GM12878 (cell line): ENCODE measurements around the gene GON7. TPM values are rescaled to one million over a fixed set of nuclear protein-coding genes. Genes with fewer than 3 reads are reported as not detected.

Source experiments
- ATAC-seq: fragments of 200-7000 bp; cut with Tn5 transposase; 3 replicates; pipeline ENCODE4 v1.9.1; 2020; ENCODE audit warnings: mild to moderate bottlenecking, moderate library complexity
- BruUV-seq: library from RNA; stranded (reverse); fragments of 400-500 nt; replicated peaks from 2 replicates; lab custom pipeline; 2021; lab: Mats Ljungman, UMichigan
- CTCF ChIA-PET: fragments of 300-600 bp; sonication (Branson Sonifier 250); formaldehyde crosslinking; extraction: SDS; loops from one replicate; lab custom pipeline; 2021; ENCODE audit warnings: inconsistent platforms; lab: Yijun Ruan, JAX
- POLR2A ChIA-PET: fragments of 350-600 bp; formaldehyde crosslinking; extraction: SDS; loops from one replicate; lab custom pipeline; 2021; ENCODE audit warnings: inconsistent platforms; lab: Charles Lee
- RAD21 ChIA-PET: fragments of 300-600 bp; sonication (Branson Sonifier 250); formaldehyde crosslinking; loops from one replicate; lab custom pipeline; 2023; ENCODE audit warnings: antibody characterized with exemption; ENCODE audit not compliant: unreplicated experiment; lab: Charles Lee
- SMC1A ChIA-PET: fragments of 300-600 bp; sonication (Branson Sonifier 250); formaldehyde crosslinking; loops from one replicate; lab custom pipeline; 2023; ENCODE audit not compliant: unreplicated experiment, uncharacterized antibody; lab: Charles Lee
- DNase-seq: peaks from one replicate; pipeline ENCODE4 v3.0.0-alpha.2; 2011; ENCODE audit warnings: low read depth, low spot score
- FAIRE-seq: peaks from 3 replicates; lab custom pipeline; 2011; peaks lifted over from hg19 to GRCh38; lab: Jason Lieb, UNC
- H2AFZ ChIP-seq: 2 replicates; pipeline ENCODE4 v1.6.0; 2011; ENCODE audit warnings: low read depth, low read length, control low read depth; ENCODE audit not compliant: control insufficient read depth
- H3K27ac ChIP-seq: 2 replicates; pipeline ENCODE4 v1.5.1; 2011; ENCODE audit warnings: control low read depth; ENCODE audit not compliant: control insufficient read depth, insufficient read depth
- H3K27me3 ChIP-seq, 2 experiments: replicated peaks in 1 of 2; 2 replicates each; pipeline versions ENCODE4 v1.6.0 to v1.6.1; 2011; ENCODE audit warnings: low read length in 1 of 2; ENCODE audit not compliant: control insufficient read depth in 2 of 2, insufficient read depth in 2 of 2
- H3K36me3 ChIP-seq, 2 experiments: 2 replicates each; pipeline ENCODE4 v1.5.1; 2011; ENCODE audit warnings: low read length in 1 of 2; ENCODE audit not compliant: control insufficient read depth in 2 of 2, insufficient read depth in 2 of 2
- H3K4me1 ChIP-seq: 2 replicates; pipeline ENCODE4 v1.6.1; 2011; ENCODE audit warnings: mild to moderate bottlenecking, low read length, moderate library complexity, mixed read lengths; ENCODE audit not compliant: control insufficient read depth, insufficient read depth
- H3K4me2 ChIP-seq: 2 replicates; pipeline ENCODE4 v1.6.0; 2011; ENCODE audit warnings: control low read depth; ENCODE audit not compliant: control insufficient read depth, insufficient read depth
- H3K4me3 ChIP-seq: fragments of 200-600 bp; sonication (generic); 2 replicates; pipeline ENCODE4 v1.5.1; 2016
- H3K79me2 ChIP-seq: 2 replicates; pipeline ENCODE4 v1.6.0; 2011; ENCODE audit warnings: low read length; ENCODE audit not compliant: control insufficient read depth, insufficient read depth
- H3K9ac ChIP-seq: 2 replicates; pipeline ENCODE4 v1.8.0; 2011; ENCODE audit warnings: low read length, control low read depth, mixed read lengths; ENCODE audit not compliant: control insufficient read depth, insufficient read depth
- H3K9me3 ChIP-seq: replicated peaks from 3 replicates; pipeline ENCODE4 v1.5.1; 2011; ENCODE audit warnings: mild to moderate bottlenecking, low read length; ENCODE audit not compliant: control insufficient read depth, insufficient read depth
- H4K20me1 ChIP-seq: 2 replicates; pipeline ENCODE4 v1.6.0; 2011; ENCODE audit not compliant: control insufficient read depth, insufficient read depth
- ETV6 ChIP-seq, 2 experiments: fragments of 450-650 bp in 1 of 2; IDR thresholded peaks in 1 of 2; conservative IDR thresholded peaks in 1 of 2; 2 replicates each; pipeline ENCODE4 v1.6.1; 2014; ENCODE audit warnings: antibody characterized with exemption in 1 of 2, borderline replicate concordance in 1 of 2, low read depth in 1 of 2, mild to moderate bottlenecking in 1 of 2, moderate library complexity in 1 of 2
- GABPA ChIP-seq: IDR thresholded peaks from 2 replicates; pipeline ENCODE4 v1.6.1; 2014; ENCODE audit warnings: antibody characterized with exemption, low read depth, mild to moderate bottlenecking, inconsistent platforms
- HCFC1 ChIP-seq: fragments of 150-350 bp; IDR thresholded peaks from 2 replicates; pipeline ENCODE4 v1.6.1; 2014; ENCODE audit warnings: low read length
- HDAC6 ChIP-seq: fragments of 200-600 bp; sonication (generic); IDR thresholded peaks from one replicate; pipeline ENCODE4 v1.8.0; 2017; ENCODE audit warnings: antibody characterized with exemption; ENCODE audit not compliant: unreplicated experiment
- IKZF1 ChIP-seq: fragments of 450-650 bp; conservative IDR thresholded peaks from 2 replicates; pipeline ENCODE4 v1.6.1; 2017; ENCODE audit warnings: antibody characterized with exemption, mild to moderate bottlenecking
- KAT2A ChIP-seq: conservative IDR thresholded peaks from 2 replicates; pipeline ENCODE4 v1.6.1; 2011; ENCODE audit warnings: low read depth, low read length; ENCODE audit not compliant: control insufficient read depth
- MEF2B ChIP-seq: fragments of 450-650 bp; IDR thresholded peaks from 2 replicates; pipeline ENCODE4 v1.6.1; 2018; ENCODE audit warnings: mild to moderate bottlenecking, moderate library complexity; ENCODE audit not compliant: partially characterized antibody, poor library complexity, severe bottlenecking
- NR2C1 ChIP-seq: fragments of 450-650 bp; IDR thresholded peaks from 2 replicates; pipeline ENCODE4 v1.6.1; 2017; ENCODE audit warnings: antibody characterized with exemption, mild to moderate bottlenecking, moderate library complexity
- POLR2AphosphoS5 ChIP-seq: IDR thresholded peaks from 2 replicates; pipeline ENCODE4 v1.6.1; 2011; ENCODE audit warnings: mild to moderate bottlenecking, low read length, inconsistent platforms
- RBBP5 ChIP-seq: fragments of 200-600 bp; sonication (generic); conservative IDR thresholded peaks from 2 replicates; pipeline ENCODE4 v1.6.1; 2016
- SMAD1 ChIP-seq: fragments of 450-650 bp; IDR thresholded peaks from 2 replicates; pipeline ENCODE4 v1.6.1; 2018; ENCODE audit warnings: mild to moderate bottlenecking, low read depth; ENCODE audit not compliant: partially characterized antibody
- SRF ChIP-seq, 2 experiments: IDR thresholded peaks; 2 replicates each; pipeline ENCODE4 v1.6.1; 2011; ENCODE audit warnings: low read depth in 2 of 2, low read length in 2 of 2, mild to moderate bottlenecking in 1 of 2, moderate library complexity in 1 of 2
- SUZ12 ChIP-seq: fragments of 200-600 bp; sonication (generic); IDR thresholded peaks from one replicate; pipeline ENCODE4 v1.6.1; 2018; ENCODE audit warnings: antibody characterized with exemption, mild to moderate bottlenecking; ENCODE audit not compliant: unreplicated experiment
- ZNF24 ChIP-seq: fragments of 450-650 bp; IDR thresholded peaks from 2 replicates; pipeline ENCODE4 v1.6.1; 2017; ENCODE audit warnings: antibody characterized with exemption, mild to moderate bottlenecking
- WGBS: methylation state at CpG from one replicate; pipeline ENCODE4 v1.1.6; 2016; ENCODE audit warnings: low lambda C conversion rate; ENCODE audit not compliant: insufficient replicate concordance, insufficient coverage; ENCODE audit errors: missing lambda C conversion rate; 5-methylcytosine and 5-hydroxymethylcytosine counted together
- in situ Hi-C: fragments of 300-500 bp; cut with MboI; formaldehyde crosslinking; loops from 9 replicates; pipeline ENCODE4 v1.14.3; 2018; ENCODE audit warnings: mixed read lengths
- intact Hi-C: fragments of 100-400 bp; cut with micrococcal nuclease; formaldehyde crosslinking; loops from one replicate; pipeline ENCODE4 v1.14.2; 2022; ENCODE audit not compliant: unreplicated experiment
- polyA plus RNA-seq, 11 experiments: library from polyadenylated mRNA; depleted of rRNA in 4 of 11; unstranded in 6 of 11; stranded (reverse) in 5 of 11; fragments of >200 nt; fragmentation: Nextera tagmentation in 4 of 11; fragmentation: Illumina TruSeq in 1 of 11; extraction: Ambion mirVana in 4 of 11; extraction: Trizol in 1 of 11; gene quantifications; 1 replicate in 1 of 11; 2 replicates in 10 of 11; pipeline versions ENCODE4 v1.2.1 to v1.2.3, GENCODE V29; 2011 to 2016; ENCODE audit warnings: inconsistent platforms in 2 of 11, missing spikeins in 2 of 11, low read depth in 1 of 11
- total RNA-seq, 4 experiments: library from RNA; depleted of rRNA in 3 of 4; stranded (reverse); fragments of >200 nt in 3 of 4; fragmentation: Illumina TruSeq in 1 of 4; extraction: Trizol in 1 of 4; gene quantifications; 2 replicates each; pipeline versions ENCODE4 v1.2.1 to v1.2.3, GENCODE V29; 2013 to 2021
- TF ChIP-seq, protein P1 (sequence below): IDR thresholded peaks from 2 replicates; pipeline ENCODE4 v1.6.1; 2012; ENCODE audit warnings: improper control_type of control experiment, low read depth, low read length; ENCODE audit not compliant: insufficient replicate concordance
- TF ChIP-seq, protein P2 (sequence below): fragments of 450-650 bp; IDR thresholded peaks from 2 replicates; pipeline ENCODE4 v1.6.1; 2017; ENCODE audit warnings: mild to moderate bottlenecking, moderate library complexity

Gene GON7
- total and polyA plus RNA-seq, 10 of the 15 experiments (the other 5 are each of a cell fraction or from before 2014, with no cell fraction given), result 21.6 to 59.0 (median 33.0) TPM

DNA sequence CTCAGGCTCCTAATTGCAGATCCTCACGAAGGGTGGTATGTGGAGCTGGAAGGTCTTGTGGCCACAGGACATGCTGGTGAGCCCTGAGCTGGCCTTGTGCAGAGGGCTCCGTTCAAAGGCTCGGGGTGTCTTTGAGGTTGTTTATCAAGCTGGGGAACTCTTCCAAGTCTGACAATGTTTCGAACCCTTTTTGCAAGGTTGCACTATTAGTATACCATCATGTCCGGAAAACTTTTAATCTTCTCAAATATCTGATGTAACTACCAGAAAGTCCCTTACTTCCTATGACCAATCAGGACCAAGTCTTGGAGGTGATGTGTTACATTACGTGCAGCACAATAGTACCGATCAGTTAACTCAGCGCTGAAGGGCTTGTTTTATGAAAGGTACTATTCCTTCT is 21.7 kb upstream of the GON7 start (continued):
- TF ChIP-seq, protein P1, sequence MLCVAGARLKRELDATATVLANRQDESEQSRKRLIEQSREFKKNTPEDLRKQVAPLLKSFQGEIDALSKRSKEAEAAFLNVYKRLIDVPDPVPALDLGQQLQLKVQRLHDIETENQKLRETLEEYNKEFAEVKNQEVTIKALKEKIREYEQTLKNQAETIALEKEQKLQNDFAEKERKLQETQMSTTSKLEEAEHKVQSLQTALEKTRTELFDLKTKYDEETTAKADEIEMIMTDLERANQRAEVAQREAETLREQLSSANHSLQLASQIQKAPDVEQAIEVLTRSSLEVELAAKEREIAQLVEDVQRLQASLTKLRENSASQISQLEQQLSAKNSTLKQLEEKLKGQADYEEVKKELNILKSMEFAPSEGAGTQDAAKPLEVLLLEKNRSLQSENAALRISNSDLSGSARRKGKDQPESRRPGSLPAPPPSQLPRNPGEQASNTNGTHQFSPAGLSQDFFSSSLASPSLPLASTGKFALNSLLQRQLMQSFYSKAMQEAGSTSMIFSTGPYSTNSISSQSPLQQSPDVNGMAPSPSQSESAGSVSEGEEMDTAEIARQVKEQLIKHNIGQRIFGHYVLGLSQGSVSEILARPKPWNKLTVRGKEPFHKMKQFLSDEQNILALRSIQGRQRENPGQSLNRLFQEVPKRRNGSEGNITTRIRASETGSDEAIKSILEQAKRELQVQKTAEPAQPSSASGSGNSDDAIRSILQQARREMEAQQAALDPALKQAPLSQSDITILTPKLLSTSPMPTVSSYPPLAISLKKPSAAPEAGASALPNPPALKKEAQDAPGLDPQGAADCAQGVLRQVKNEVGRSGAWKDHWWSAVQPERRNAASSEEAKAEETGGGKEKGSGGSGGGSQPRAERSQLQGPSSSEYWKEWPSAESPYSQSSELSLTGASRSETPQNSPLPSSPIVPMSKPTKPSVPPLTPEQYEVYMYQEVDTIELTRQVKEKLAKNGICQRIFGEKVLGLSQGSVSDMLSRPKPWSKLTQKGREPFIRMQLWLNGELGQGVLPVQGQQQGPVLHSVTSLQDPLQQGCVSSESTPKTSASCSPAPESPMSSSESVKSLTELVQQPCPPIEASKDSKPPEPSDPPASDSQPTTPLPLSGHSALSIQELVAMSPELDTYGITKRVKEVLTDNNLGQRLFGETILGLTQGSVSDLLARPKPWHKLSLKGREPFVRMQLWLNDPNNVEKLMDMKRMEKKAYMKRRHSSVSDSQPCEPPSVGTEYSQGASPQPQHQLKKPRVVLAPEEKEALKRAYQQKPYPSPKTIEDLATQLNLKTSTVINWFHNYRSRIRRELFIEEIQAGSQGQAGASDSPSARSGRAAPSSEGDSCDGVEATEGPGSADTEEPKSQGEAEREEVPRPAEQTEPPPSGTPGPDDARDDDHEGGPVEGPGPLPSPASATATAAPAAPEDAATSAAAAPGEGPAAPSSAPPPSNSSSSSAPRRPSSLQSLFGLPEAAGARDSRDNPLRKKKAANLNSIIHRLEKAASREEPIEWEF, result no peak
- TF ChIP-seq KAT2A, result no peak
- TF ChIP-seq ZNF24, result no peak
- TF ChIP-seq MEF2B, result no peak
- TF ChIP-seq HDAC6, result no peak
- TF ChIP-seq RBBP5, result no peak

DNA sequence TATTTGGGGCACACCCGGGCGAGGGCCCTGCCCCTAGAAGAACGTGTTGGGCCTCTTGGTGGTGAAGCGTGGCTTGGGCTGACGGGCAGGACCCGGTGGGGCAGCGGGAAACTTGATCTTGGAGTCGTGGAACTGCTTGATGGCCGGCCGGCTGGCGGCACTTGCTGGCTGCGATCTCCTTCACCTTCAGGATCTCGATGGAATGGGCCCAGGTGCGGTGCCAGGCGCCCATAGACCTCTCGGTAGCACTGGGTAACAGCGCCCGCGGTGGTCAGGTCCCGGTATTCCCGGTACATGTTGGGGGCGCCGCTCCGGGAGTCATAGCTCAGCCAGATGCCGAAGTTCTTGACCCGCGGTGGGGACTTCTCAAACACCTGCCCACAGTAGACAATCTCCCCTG is 16.7 kb upstream of the GON7 start:
- Histone ChIP-seq H3K36me3 (peaks cover 6 to 10% of the 10 kb centered on the region in 2 experiments; a peak in 3 of 4 replicates), H3K9me3 (no peaks in the 10 kb centered on the region), H4K20me1 (no peaks in the 10 kb centered on the region), H3K4me2 (no peak overlapping the region), H3K79me2 (no peaks in the 10 kb centered on the region), H3K4me1 (no peaks in the 10 kb centered on the region), H3K27ac (no peak overlapping the region), H2AFZ (no peak overlapping the region), H3K4me3 (no peak overlapping the region), H3K27me3 (no peaks in the 10 kb centered on the region), H3K9ac (no peak overlapping the region)
- WGBS, result 99% methylated on average over 27 of the region's 27 CpGs
- FAIRE-seq (no peak), DNase-seq (no peak), ATAC-seq (no peak)
- ChIA-PET SMC1A (no interaction called here), CTCF (no interaction called here), RAD21 (no interaction called here), POLR2A (interaction anchor here (0.8 kb wide), 1 partner anchor 29 kb away, joined by 3 read pairs; no protein-coding TSS in a partner anchor)
- in situ Hi-C loops, result no loop called here
- intact Hi-C loops, result no loop called here
- no TSS peak for BruUV-seq
- TF ChIP-seq, protein P2, sequence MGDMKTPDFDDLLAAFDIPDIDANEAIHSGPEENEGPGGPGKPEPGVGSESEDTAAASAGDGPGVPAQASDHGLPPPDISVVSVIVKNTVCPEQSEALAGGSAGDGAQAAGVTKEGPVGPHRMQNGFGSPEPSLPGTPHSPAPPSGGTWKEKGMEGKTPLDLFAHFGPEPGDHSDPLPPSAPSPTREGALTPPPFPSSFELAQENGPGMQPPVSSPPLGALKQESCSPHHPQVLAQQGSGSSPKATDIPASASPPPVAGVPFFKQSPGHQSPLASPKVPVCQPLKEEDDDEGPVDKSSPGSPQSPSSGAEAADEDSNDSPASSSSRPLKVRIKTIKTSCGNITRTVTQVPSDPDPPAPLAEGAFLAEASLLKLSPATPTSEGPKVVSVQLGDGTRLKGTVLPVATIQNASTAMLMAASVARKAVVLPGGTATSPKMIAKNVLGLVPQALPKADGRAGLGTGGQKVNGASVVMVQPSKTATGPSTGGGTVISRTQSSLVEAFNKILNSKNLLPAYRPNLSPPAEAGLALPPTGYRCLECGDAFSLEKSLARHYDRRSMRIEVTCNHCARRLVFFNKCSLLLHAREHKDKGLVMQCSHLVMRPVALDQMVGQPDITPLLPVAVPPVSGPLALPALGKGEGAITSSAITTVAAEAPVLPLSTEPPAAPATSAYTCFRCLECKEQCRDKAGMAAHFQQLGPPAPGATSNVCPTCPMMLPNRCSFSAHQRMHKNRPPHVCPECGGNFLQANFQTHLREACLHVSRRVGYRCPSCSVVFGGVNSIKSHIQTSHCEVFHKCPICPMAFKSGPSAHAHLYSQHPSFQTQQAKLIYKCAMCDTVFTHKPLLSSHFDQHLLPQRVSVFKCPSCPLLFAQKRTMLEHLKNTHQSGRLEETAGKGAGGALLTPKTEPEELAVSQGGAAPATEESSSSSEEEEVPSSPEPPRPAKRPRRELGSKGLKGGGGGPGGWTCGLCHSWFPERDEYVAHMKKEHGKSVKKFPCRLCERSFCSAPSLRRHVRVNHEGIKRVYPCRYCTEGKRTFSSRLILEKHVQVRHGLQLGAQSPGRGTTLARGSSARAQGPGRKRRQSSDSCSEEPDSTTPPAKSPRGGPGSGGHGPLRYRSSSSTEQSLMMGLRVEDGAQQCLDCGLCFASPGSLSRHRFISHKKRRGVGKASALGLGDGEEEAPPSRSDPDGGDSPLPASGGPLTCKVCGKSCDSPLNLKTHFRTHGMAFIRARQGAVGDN, result no peak
- TF ChIP-seq GABPA (no peak), POLR2AphosphoS5 (no peak), ETV6 (conservative IDR thresholded peaks at IDR 0.05 in 1 of 2, IDR thresholded peaks at IDR 0.05 in 1 of 2; ENCODE audit: borderline replicate concordance in 1 of 2, low read depth in 1 of 2) (no peak), SMAD1 (no peak), NR2C1 (no peak), HCFC1 (no peak), SUZ12 (no peak), SRF (IDR thresholded peaks at IDR 0.05; ENCODE audit: low read depth in 2 of 2, low read length in 2 of 2) (no peak), IKZF1 (no peak)
